GM12874 (cell line): Measurements from ENCODE around the gene GIGYF2.

Experiments used
- TF ChIP-seq, protein P1 (sequence below): IDR thresholded peaks from 2 replicates; pipeline ENCODE4 v1.5.1; 2011; ENCODE audit warnings: low read depth, mild to moderate bottlenecking, control low read depth, low read length, moderate library complexity; ENCODE audit not compliant: insufficient read depth

GIGYF2 gene

DNA sequence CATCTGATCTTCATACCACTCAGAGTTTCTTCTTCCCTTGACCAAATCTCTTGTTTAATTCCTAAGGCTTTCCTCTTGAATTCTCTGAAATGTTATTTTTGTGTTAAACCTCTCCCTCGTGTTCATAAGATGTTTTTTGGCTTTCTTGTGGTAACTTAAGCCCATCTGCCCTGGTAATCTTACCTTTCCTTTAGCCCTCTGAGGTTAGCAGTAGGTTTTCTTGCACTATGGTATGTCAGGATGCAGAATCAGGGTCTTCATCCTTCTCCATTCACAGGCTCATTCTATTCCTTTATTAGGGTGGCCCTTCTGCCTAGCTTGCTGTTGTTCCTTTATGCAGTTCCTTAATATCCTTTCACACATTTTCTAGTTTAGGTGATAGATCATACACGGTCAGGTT lies 24.1 kb downstream of the GIGYF2 start:
- TF ChIP-seq, protein P1, sequence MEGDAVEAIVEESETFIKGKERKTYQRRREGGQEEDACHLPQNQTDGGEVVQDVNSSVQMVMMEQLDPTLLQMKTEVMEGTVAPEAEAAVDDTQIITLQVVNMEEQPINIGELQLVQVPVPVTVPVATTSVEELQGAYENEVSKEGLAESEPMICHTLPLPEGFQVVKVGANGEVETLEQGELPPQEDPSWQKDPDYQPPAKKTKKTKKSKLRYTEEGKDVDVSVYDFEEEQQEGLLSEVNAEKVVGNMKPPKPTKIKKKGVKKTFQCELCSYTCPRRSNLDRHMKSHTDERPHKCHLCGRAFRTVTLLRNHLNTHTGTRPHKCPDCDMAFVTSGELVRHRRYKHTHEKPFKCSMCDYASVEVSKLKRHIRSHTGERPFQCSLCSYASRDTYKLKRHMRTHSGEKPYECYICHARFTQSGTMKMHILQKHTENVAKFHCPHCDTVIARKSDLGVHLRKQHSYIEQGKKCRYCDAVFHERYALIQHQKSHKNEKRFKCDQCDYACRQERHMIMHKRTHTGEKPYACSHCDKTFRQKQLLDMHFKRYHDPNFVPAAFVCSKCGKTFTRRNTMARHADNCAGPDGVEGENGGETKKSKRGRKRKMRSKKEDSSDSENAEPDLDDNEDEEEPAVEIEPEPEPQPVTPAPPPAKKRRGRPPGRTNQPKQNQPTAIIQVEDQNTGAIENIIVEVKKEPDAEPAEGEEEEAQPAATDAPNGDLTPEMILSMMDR: no peak

DNA sequence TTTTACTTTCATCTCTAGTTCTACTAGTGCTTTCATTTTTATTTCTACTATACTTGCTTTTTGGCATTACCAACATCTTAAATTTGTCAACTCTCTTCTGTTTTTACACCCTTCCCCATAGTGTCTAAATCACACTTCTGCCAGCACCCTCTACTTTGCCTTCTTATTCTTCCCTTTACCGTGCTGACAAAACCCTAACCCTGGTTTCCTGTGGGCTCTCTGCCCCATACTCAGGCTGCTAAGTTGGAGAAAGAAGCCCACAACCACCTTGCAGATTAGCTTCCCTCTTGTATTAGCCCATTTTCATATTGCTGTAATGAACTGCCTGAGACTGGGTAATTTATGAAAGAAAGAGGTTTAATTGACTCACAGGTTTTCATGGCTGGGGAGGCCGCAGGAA lies 24.8 kb downstream of the GIGYF2 start:
- TF ChIP-seq, protein P1: no peak

GRCh38 chr2:232723027-232723426 lies 25.9 kb downstream of the GIGYF2 start:
- TF ChIP-seq, protein P1: no peak

GRCh38 chr2:232728785-232729184 lies 31.7 kb downstream of the GIGYF2 start:
- TF ChIP-seq, protein P1: no peak

- TF ChIP-seq, protein P1: no peak
These were observed 34.3 kb downstream of the GIGYF2 start for GRCh38 chr2:232731470-232731869.

GRCh38 chr2:232741294-232741693 lies 44.2 kb downstream of the GIGYF2 start:
- TF ChIP-seq, protein P1: no peak

- TF ChIP-seq, protein P1: no peak
These were observed 44.8 kb downstream of the GIGYF2 start for GRCh38 chr2:232741972-232742371.

DNA sequence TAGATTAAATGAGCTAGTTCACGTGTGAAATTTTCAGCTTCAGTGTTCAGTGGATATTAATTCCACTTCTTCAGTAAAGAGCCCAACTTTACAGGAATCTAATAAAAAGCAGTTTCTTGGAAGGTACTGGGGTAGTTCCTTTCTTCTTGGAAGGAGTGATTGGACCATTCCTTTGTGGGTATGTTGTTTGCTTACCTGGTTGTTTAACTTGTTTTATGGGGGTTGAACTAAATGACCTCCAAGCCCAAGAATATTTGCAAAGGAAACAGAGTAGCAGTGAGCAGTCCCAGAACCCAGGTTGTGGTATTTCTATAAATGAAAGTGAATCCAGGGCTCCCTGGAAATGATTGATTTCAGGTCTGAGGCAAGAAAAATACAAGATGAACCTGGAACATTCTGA lies 47.8 kb downstream of the GIGYF2 start:
- TF ChIP-seq, protein P1: no peak
